ENCODE results near the gene FBRSL1. TPM values are rescaled to one million over a fixed set of nuclear protein-coding genes. Genes with fewer than 3 reads are reported as not detected.

The FBRSL1 gene
- total and polyA plus RNA-seq, 2 of the 8 experiments (the other 6 are each of a cell fraction or from before 2014, with no cell fraction given) = 18.4 to 109 TPM

GRCh38 chr12:132444283-132444682 is 45.7 kb upstream of the FBRSL1 start:
- no peaks in the 10 kb centered on the region for H4K20me1 ChIP-seq (replicated peaks in 1 of 2; ENCODE audit: control insufficient read depth in 1 of 2, insufficient read depth in 2 of 2, low read length in 2 of 2)
- no peak overlapping the region for H2BK120ac ChIP-seq (replicated peaks; ENCODE audit: low read depth, low read length)
- no peak overlapping the region for H3K23ac ChIP-seq (ENCODE audit: insufficient read length)
- no peaks in the 10 kb centered on the region; the same call in 1 of the 2 replicates for H3K79me1 ChIP-seq (ENCODE audit: low read depth, low read length)
- CTCF ChIA-PET (ENCODE audit: partially characterized antibody) = no interaction called here
- H3K9me3 ChIP-seq (ENCODE audit: insufficient read depth in 2 of 2, low read depth in 1 of 2, low read length in 1 of 2) = peaks cover 6 to 26% of the 10 kb centered on the region in 2 experiments; a peak in 3 of 4 replicates
- no peaks in the 10 kb centered on the region for H3K36me3 ChIP-seq (ENCODE audit: control insufficient read depth in 2 of 4, insufficient read depth in 4 of 4, low read length in 3 of 4)
- no peaks in the 10 kb centered on the region for H3K79me2 ChIP-seq (ENCODE audit: control insufficient read depth in 1 of 2, insufficient read depth in 2 of 2, low read length in 2 of 2)
- H2BK12ac ChIP-seq (ENCODE audit: low read depth, low read length) = no peak overlapping the region
- no peak overlapping the region for H3K4me3 ChIP-seq (ENCODE audit: extremely low read depth in 1 of 4, insufficient read depth in 2 of 4, low read depth in 3 of 4, low read length in 4 of 4)
- H2AFZ ChIP-seq (ENCODE audit: low read length) = no peak overlapping the region
- no peak overlapping the region for H3K56ac ChIP-seq (replicated peaks; ENCODE audit: insufficient read length, low read depth, low read length)
- no peak overlapping the region for H3K4ac ChIP-seq (replicated peaks; ENCODE audit: insufficient read length, low read depth, low read length)
- no peak overlapping the region for H2BK5ac ChIP-seq (ENCODE audit: low read depth, low read length)
- TF ChIP-seq POLR2AphosphoS5 (IDR thresholded peaks at IDR 0.05; ENCODE audit: low read depth, low read length) = no peak
- no peak for TF ChIP-seq HDAC2 (IDR thresholded peaks at IDR 0.05; ENCODE audit: borderline replicate concordance in 1 of 2, low read depth in 2 of 2, low read length in 2 of 2)
- no peak overlapping the region; a peak in 1 of 4 replicates for H3K4me2 ChIP-seq (ENCODE audit: insufficient read depth in 1 of 2, low read depth in 2 of 2, low read length in 2 of 2)
- no peak overlapping the region for H3K9ac ChIP-seq (replicated peaks in 1 of 4; ENCODE audit: extremely low read depth in 1 of 4, low read depth in 3 of 4, low read length in 3 of 4)
- no peak overlapping the region for H3K27ac ChIP-seq (ENCODE audit: low read depth, low read length)
- no peak overlapping the region for H2BK15ac ChIP-seq (ENCODE audit: low read length)
- FAIRE-seq (no peak), DNase-seq (ENCODE audit: low read depth in 1 of 2, low spot score in 2 of 2) (no peak)
- no peak overlapping the region for H4K91ac ChIP-seq (replicated peaks; ENCODE audit: insufficient read length, low read length)
- POLR2A ChIA-PET (ENCODE audit: partially characterized antibody) = no interaction called here
- no peak overlapping the region for H3K18ac ChIP-seq (ENCODE audit: extremely low read depth, low read length)
- WGBS, 2 experiments (ENCODE audit: extremely low coverage in 1 of 2, insufficient coverage in 1 of 2, insufficient read length in 1 of 2, insufficient replicate concordance in 2 of 2, low coverage in 1 of 2, low lambda C conversion rate in 2 of 2, missing lambda C conversion rate in 1 of 2) = 86% methylated on average over 18 of the region's 18 CpGs; no CpG with 5 or more reads in 1 of the 2 experiments
- H4K5ac ChIP-seq (ENCODE audit: insufficient read length, low read depth, low read length) = no peak overlapping the region
- peaks cover 3 to 61% (median 44%) of the 10 kb centered on the region in 4 experiments for H3K27me3 ChIP-seq (replicated peaks in 1 of 4; ENCODE audit: control insufficient read depth in 3 of 4, extremely low read depth in 1 of 4, insufficient read depth in 3 of 4, low read length in 3 of 4)
- H3K23me2 ChIP-seq (ENCODE audit: low read depth, low read length) = no peaks in the 10 kb centered on the region; the same call in 1 of the 2 replicates
- no peak overlapping the region for H3K14ac ChIP-seq (ENCODE audit: insufficient read length)
- no peak overlapping the region for H2AK5ac ChIP-seq (ENCODE audit: low read depth, low read length)
- peaks cover 0 to 6% (median 3%) of the 10 kb centered on the region in 4 experiments; a peak in 4 of 7 replicates for H3K4me1 ChIP-seq (replicated peaks in 1 of 4; ENCODE audit: control insufficient read depth in 3 of 4, insufficient read depth in 4 of 4, low read length in 3 of 4)
- no peak overlapping the region for H2BK20ac ChIP-seq (ENCODE audit: low read length)
- no peak overlapping the region for H4K8ac ChIP-seq (ENCODE audit: extremely low read depth, insufficient read depth, low read length)
